Aorta (tissue), 5 donors: ENCODE measurements around the gene XPO1. TPM values are rescaled to one million over a fixed set of nuclear protein-coding genes. Genes with fewer than 3 reads are reported as not detected.
A peak's percentile ranks its signal among the peaks of the same experiment; 100 is the strongest.
"Not testable (repeated sequence)": the region's sequence is repeated elsewhere in the genome, so short reads cannot be mapped to it uniquely, and the experiment has no call there.

Experiments
- ATAC-seq: fragments of 200-7000 bp; cut with Tn5 transposase; one replicate; pipeline ENCODE4 v1.9.1; 2022; ENCODE audit warnings: moderate library complexity; ENCODE audit not compliant: low FRiP score
- DNase-seq, 2 donors: peaks; one replicate each; pipeline ENCODE4 v3.0.0-alpha.2; 2020
- H3K27ac ChIP-seq, 2 donors: one replicate each; pipeline ENCODE4 v1.5.1; 2013; ENCODE audit warnings: low read length in 2 of 2, mild to moderate bottlenecking in 2 of 2, moderate library complexity in 2 of 2, control low read depth in 1 of 2, inconsistent platforms in 1 of 2, low read depth in 1 of 2
- H3K27me3 ChIP-seq, 2 donors: one replicate each; pipeline ENCODE4 v1.6.1; 2013; ENCODE audit warnings: control low read depth in 1 of 2, low read length in 1 of 2, mild to moderate bottlenecking in 1 of 2, moderate library complexity in 1 of 2; ENCODE audit not compliant: insufficient read depth in 2 of 2, control insufficient read depth in 1 of 2
- H3K36me3 ChIP-seq, 2 donors: one replicate each; pipeline ENCODE4 v1.6.1; 2013; ENCODE audit warnings: control low read depth in 1 of 2, low read length in 1 of 2, mild to moderate bottlenecking in 1 of 2; ENCODE audit not compliant: insufficient read depth in 2 of 2, control insufficient read depth in 1 of 2
- H3K4me1 ChIP-seq, 2 donors: one replicate each; pipeline ENCODE4 v1.6.1; 2013; ENCODE audit warnings: low read length in 2 of 2, control low read depth in 1 of 2, mild to moderate bottlenecking in 1 of 2, moderate library complexity in 1 of 2; ENCODE audit not compliant: insufficient read depth in 2 of 2, control insufficient read depth in 1 of 2
- H3K4me3 ChIP-seq, 2 donors: one replicate each; pipeline ENCODE4 v1.5.1; 2013; ENCODE audit warnings: low read length in 2 of 2, control low read depth in 1 of 2, mild to moderate bottlenecking in 1 of 2
- H3K9me3 ChIP-seq: one replicate; pipeline ENCODE4 v1.6.1; 2013; ENCODE audit warnings: mild to moderate bottlenecking, low read length; ENCODE audit not compliant: control insufficient read depth
- WGBS, 2 donors: extraction: QIAGEN DNeasy Blood & Tissue Kit; methylation state at CpG; one replicate each; pipeline ENCODE4 v1.1.7; 2013; 5-methylcytosine and 5-hydroxymethylcytosine counted together
- intact Hi-C, 2 donors: fragments of 100-400 bp; cut with DNase I; formaldehyde crosslinking; loops; one replicate each; pipeline versions ENCODE4 v1.14.2 to v1.15.0; 2022
- long read RNA-seq, 2 donors: library from polyadenylated mRNA; unstranded; transcript quantifications; one replicate each; pipeline ENCODE4 v2.0.0, GENCODE V29; 2020 to 2021
- polyA plus RNA-seq, 2 donors: library from polyadenylated mRNA; stranded (reverse); fragments of 200-250 nt; gene quantifications; one replicate each; pipeline ENCODE4 v1.2.3, GENCODE V29; 2013
- total RNA-seq, 2 donors: library from RNA; stranded (reverse); fragmentation: NEBNext Ultra II Directional; extraction: Animal tissue kit (Norgen Biotek cat#: 25700); gene quantifications; one replicate each; pipeline ENCODE4 v1.2.1, GENCODE V29; 2021
- donor health status: healthy with polysubstance abuse.
- donor health status: Bipolar disorder and iron deficiency.
- donor health status: DM: no; HTN: no; CAD: no.
- donor health status: DM: no; HTN: no; CAD: no.
- donor health status: DM: yes; HTN: yes; CAD: no.

XPO1 gene
- 100 to 1,000 TPM in 1 of 2 donors, 10 to 100 TPM in 1; 72.7 to 115 TPM for total RNA-seq
- polyA plus RNA-seq, result 10 to 100 TPM; 20.8 to 48.5 TPM
- long read RNA-seq, donor 1, partial matches to known transcripts, result 8 of 10 reads
- long read RNA-seq, donor 1, other reads (novel, unspliced or antisense), result 2 of 10 reads
- long read RNA-seq, donor 2, full-length matches to known transcripts, result 14 of 35 reads
- long read RNA-seq, donor 2, partial matches to known transcripts, result 12 of 35 reads
- long read RNA-seq, donor 2, other reads (novel, unspliced or antisense), result 9 of 35 reads

GRCh38 chr2:61538200-61538919, at the start of gene XPO1:
Gene XPO1 (minus strand): TSS chr2:61538356. CDS start chr2:61533897, 4,459 bp downstream.
- Histone ChIP-seq H3K9me3 (no peaks in the 10 kb centered on the region), H3K36me3 (no peaks in the 10 kb centered on the region), H3K27me3 (no peaks in the 10 kb centered on the region), H3K4me3 (peak within 1 kb of the TSS; percentile 95 to 99), H3K27ac (peak within 1 kb of the TSS; percentile 68 to 99), H3K4me1 (no peaks in the 10 kb centered on the region)
- 0% methylated on average over 56 to 65 of the region's 65 CpGs for WGBS, 2 donors
- DNase-seq, result peak; percentile 100
- intact Hi-C loops, result loop anchor here (2.0 to 10.0 kb wide), 7 partner anchors 68 to 346 kb away; partner anchors contain the start of genes CCT4 (in 2 of the 2), FAM161A (in 2 of the 2) and USP34 (in 1 of the 2)
- peak; percentile 97 for ATAC-seq

DNA sequence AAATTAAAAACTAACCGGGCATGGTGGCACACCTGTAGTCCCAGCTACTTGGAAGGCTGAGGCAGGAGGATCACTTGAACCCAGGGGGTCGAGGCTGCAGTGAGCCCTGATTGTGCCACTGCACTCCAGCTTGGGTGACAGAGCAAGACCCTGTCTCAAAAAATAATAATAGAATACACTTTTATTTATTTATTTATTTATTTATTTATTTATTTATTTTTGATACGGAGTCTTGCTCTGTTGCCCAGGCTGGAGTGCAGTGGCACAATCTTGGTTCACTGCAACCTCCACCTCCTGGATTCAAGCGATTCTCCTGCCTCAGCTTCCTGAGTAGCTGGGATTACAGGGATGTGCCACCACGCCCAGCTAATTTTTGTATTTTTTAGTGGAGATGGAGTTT, 48.8 kb upstream of the XPO1 start:
- ATAC-seq, H3K4me3 ChIP-seq, DNase-seq, H3K27me3 ChIP-seq, H3K27ac ChIP-seq, H3K4me1 ChIP-seq, H3K36me3 ChIP-seq, intact Hi-C loops, H3K9me3 ChIP-seq: not testable (repeated sequence)
- WGBS, 2 donors, result 92 to 93% methylated on average over 5 of the region's 5 CpGs

DNA sequence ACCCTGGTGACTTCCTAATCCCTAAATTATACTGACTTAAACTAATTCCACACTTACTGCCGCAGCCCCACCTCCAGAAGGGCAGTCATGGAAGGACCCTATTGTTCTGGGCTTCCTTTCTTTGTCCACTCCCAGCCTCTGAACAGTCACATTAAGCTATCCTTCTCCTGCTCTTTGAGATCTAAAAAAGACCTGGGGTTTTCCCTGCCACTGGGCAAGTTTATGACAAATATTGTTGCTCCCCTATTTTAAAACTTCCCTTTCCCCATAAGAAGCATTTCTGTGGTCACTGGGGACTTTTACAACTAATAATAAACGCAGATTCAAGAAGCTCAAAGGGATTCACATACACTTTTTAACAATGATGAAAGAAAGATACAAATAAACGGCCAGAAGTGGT, 47.2 kb upstream of the XPO1 start:
- Histone ChIP-seq H3K4me3 (no peak overlapping the region), H3K27ac (no peak overlapping the region), H3K4me1 (no peaks in the 10 kb centered on the region), H3K9me3 (no peaks in the 10 kb centered on the region), H3K36me3 (no peaks in the 10 kb centered on the region), H3K27me3 (no peaks in the 10 kb centered on the region)
- intact Hi-C loops, result no loop called here
- 58 to 63% methylated on average over 3 of the region's 3 CpGs for WGBS, 2 donors
- ATAC-seq, result no peak
- DNase-seq, result no peak

- H3K36me3 ChIP-seq, H3K27ac ChIP-seq, H3K9me3 ChIP-seq, intact Hi-C loops, H3K4me1 ChIP-seq, H3K27me3 ChIP-seq, H3K4me3 ChIP-seq, ATAC-seq, DNase-seq: not testable (repeated sequence)
- 97 to 98% methylated on average over 9 of the region's 9 CpGs for WGBS, 2 donors
Measured at GRCh38 chr2:61584368-61584767, 46.2 kb upstream of the XPO1 start.

GRCh38 chr2:61582165-61582564, 44.0 kb upstream of the XPO1 start:
- H3K9me3 ChIP-seq, result no peaks in the 10 kb centered on the region
- 60 to 62% methylated on average over 3 of the region's 3 CpGs for WGBS, 2 donors
- no peaks in the 10 kb centered on the region for H3K4me1 ChIP-seq
- no peak for DNase-seq
- no peak overlapping the region for H3K4me3 ChIP-seq
- intact Hi-C loops, result no loop called here
- no peaks in the 10 kb centered on the region for H3K36me3 ChIP-seq
- H3K27me3 ChIP-seq, result no peaks in the 10 kb centered on the region
- H3K27ac ChIP-seq, result no peak overlapping the region
- no peak for ATAC-seq

GRCh38 chr2:61581716-61582115, 43.6 kb upstream of the XPO1 start:
- Histone ChIP-seq H3K4me1 (no peaks in the 10 kb centered on the region), H3K27me3 (no peaks in the 10 kb centered on the region), H3K36me3 (no peaks in the 10 kb centered on the region), H3K27ac (no peak overlapping the region), H3K9me3 (no peaks in the 10 kb centered on the region), H3K4me3 (no peak overlapping the region)
- no peak for DNase-seq
- no peak for ATAC-seq
- 94 to 96% methylated on average over 1 of the region's 1 CpG for WGBS, 2 donors
- intact Hi-C loops, result no loop called here

GRCh38 chr2:61575447-61575859, 37.3 kb upstream of the XPO1 start:
- no peaks in the 10 kb centered on the region for H3K4me1 ChIP-seq
- H3K9me3 ChIP-seq, result no peaks in the 10 kb centered on the region
- no peak overlapping the region for H3K4me3 ChIP-seq
- H3K27ac ChIP-seq, result no peak overlapping the region
- WGBS, 2 donors, result 24 to 31% methylated on average over 3 of the region's 3 CpGs
- intact Hi-C loops, result no loop called here
- DNase-seq (no peak), ATAC-seq (no peak)
- no peaks in the 10 kb centered on the region for H3K27me3 ChIP-seq
- H3K36me3 ChIP-seq, result no peaks in the 10 kb centered on the region

DNA sequence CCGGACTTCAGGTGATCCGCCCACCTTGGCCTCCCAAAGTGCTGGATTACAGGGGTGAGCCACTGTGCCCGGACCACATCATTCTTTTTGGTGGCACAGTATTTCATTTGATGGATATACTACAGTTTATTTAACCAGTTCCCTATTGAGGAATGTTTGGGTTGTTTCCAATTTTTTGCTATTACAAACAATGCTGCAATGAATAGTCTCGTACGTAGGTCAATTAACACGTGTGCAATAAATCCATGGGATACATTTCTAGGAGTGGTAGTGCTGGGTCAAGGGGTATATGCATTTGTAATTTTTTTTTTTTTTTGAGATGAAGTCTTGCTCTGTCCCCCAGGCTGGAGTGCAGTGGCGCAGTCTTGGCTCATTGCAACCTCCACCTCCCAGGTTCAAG, 28.4 kb upstream of the XPO1 start:
- ATAC-seq, result no peak
- no peak for DNase-seq
- no peaks in the 10 kb centered on the region for H3K36me3 ChIP-seq
- H3K4me3 ChIP-seq, result no peak overlapping the region
- intact Hi-C loops, result no loop called here
- no peaks in the 10 kb centered on the region for H3K4me1 ChIP-seq
- no peak overlapping the region for H3K27ac ChIP-seq
- H3K9me3 ChIP-seq, result no peaks in the 10 kb centered on the region
- 58% methylated on average over 7 of the region's 7 CpGs for WGBS, 2 donors
- no peaks in the 10 kb centered on the region for H3K27me3 ChIP-seq

- H3K36me3 ChIP-seq, result no peaks in the 10 kb centered on the region
- H3K27me3 ChIP-seq, result no peaks in the 10 kb centered on the region
- WGBS, 2 donors, result 92 to 93% methylated on average over 2 of the region's 2 CpGs
- H3K9me3 ChIP-seq, result no peaks in the 10 kb centered on the region
- DNase-seq (no peak), ATAC-seq (no peak)
- intact Hi-C loops, result no loop called here
- H3K27ac ChIP-seq, result no peak overlapping the region
- H3K4me3 ChIP-seq, result no peak overlapping the region
- H3K4me1 ChIP-seq, result no peaks in the 10 kb centered on the region
Measured at GRCh38 chr2:61562615-61563014, 24.5 kb upstream of the XPO1 start.
